HL-60 (cell line): ENCODE results near the gene COL21A1.

Experiments
- CTCF ChIP-seq: IDR thresholded peaks from one replicate; pipeline ENCODE4 v1.5.1; 2011; ENCODE audit warnings: low read length, control low read depth, inconsistent platforms; ENCODE audit not compliant: insufficient read depth
- POLR2AphosphoS5 ChIP-seq: IDR thresholded peaks from 2 replicates; pipeline ENCODE4 v1.6.1; 2012; ENCODE audit warnings: low read depth
- REST ChIP-seq: IDR thresholded peaks from 2 replicates; pipeline ENCODE4 v1.6.1; 2012; ENCODE audit warnings: low read depth; ENCODE audit not compliant: insufficient replicate concordance
- SPI1 ChIP-seq: IDR thresholded peaks from 2 replicates; pipeline ENCODE4 v1.6.1; 2012; ENCODE audit warnings: low read depth, mild to moderate bottlenecking, borderline replicate concordance

GRCh38 chr6:56227071-56227879 is 20.1 kb downstream of the COL21A1 start:
- TF ChIP-seq CTCF, result no peak
- no peak for TF ChIP-seq POLR2AphosphoS5
- no peak for TF ChIP-seq SPI1
- no peak for TF ChIP-seq REST
